NCI-H82 treated with DMSO at 0.1 percent for 48 hours (cell line): ENCODE measurements around the gene PLEKHM3.

Experiments used
- DNase-seq: peaks from one replicate; lab custom pipeline; 2025; ENCODE audit not compliant: unreplicated experiment; lab: John Stamatoyannopoulos, UW

Gene PLEKHM3

DNA sequence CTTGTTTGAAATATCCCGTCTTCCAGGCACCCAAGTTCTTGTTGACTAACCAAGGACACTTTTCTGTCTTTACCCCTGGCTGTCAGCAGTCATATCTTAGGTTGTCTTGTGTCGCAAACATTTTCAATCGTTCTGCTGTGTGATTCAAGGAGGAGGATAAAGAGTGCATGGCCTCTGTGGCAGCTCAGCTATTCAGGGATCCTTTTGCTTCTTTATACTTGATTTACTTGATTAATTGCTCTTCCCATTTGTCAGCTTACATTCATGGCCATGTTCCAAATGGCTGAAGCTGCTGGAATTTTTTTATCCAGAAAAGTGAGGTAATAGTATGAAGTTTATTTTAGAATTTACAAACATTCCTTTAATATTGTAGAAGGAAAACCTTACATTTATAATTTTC is 158.3 kb downstream of the PLEKHM3 start:
- DNase-seq = no peak

GRCh38 chr2:207865210-207865609 is 160.1 kb downstream of the PLEKHM3 start:
- DNase-seq = no peak

DNA sequence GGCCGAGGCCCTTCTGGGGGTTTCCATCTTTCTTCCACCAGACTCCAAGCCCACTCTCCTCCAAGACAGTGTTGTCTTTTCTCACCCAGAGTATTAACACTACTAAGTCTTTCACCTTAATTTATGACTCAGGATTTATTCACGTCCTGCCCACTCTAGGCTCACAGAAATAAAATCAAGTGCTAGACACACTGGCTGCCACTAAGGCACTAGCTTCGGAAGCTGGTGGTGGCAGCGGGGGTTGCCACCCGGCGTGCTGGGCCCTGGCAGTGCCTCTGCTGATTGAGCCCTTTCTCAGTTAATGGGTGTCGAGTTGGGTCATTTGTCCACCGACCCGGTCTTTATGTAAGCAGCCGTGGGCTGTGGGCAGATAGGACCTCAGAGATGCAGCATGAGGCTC is 162.0 kb downstream of the PLEKHM3 start:
- DNase-seq = no peak

- no peak for DNase-seq
These were observed 163.5 kb downstream of the PLEKHM3 start for GRCh38 chr2:207861789-207862188.

- no peak for DNase-seq
These were observed 164.6 kb downstream of the PLEKHM3 start for GRCh38 chr2:207860685-207861084.

DNA sequence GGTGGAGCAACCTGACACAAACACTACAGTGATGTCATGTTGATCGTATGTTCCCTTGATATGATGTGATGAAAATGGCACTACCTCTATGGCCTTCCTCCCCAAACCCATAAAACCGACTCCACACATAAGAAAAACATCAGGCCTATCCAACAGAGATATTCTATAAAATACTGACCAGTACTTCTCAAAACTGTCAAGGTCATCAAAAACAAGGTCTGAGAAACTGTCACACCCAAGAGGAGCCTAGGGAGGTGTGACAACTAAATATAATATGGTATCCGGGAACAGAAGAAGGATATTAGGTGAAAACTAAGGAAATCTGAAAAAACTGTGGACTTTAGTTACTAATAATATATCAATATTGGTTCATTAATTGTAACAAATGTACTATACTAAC is 169.7 kb downstream of the PLEKHM3 start:
- DNase-seq = no peak

DNA sequence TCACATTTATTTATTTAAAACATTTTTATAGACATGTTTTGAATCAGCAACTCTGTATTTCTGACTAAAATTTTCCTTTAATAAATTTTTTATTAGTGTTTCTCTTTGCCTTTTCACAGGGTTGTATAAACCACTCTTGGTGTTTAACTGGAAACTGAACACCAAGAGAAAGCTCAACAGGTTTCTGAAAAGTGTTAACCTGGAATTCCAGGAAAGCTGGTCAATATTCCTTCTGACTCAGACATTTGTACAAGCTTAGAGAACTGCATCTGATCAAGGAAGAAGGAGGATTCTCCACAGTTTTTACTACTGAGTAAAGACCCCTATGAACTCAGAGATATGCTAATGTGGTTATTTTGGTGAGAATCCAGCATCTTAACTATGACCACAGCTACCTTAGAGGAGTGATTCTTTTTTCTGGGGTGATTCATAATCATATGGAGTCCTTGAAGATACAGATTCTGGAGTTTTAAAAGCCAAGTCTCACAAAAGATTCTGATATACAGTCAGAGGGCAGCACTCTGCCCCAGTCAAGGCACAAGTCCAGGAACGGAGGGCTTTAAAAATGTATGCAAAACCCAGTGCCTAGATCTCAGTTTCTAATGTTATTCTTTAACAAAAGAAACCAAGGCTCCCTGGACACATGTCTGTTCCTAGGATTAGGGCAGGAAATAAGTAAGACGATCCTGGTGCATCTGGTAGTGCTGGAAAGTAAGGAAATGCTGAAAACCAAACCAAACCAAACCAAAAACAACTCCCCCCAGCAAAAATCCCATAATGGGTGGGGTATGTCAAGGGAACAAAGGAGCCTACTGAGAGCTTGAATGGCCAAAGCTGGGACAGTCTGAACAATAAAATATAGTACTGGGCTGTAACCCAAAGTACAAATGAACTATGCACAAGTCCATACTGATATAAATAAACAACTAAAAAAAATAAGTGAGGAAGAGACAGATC is 170.6 kb downstream of the PLEKHM3 start:
- no peak for DNase-seq

DNA sequence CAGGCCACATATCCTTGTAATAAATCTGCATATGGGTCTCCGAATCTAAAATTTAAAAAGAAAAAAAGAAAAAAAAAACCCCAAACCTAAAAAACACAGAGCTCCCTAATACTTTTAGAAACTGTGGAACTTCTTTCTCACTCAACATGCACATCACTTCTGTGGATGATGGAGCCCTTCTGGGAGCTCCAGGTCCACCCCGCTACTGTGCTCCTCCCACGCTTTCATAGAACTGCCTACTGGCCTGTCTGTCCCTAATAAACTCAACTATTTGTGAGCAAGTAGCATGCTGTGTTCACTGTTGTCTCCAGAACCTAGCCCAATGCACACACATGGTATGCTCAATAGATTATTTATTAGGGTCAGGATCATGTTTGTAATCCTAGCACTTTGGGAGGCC is 172.5 kb downstream of the PLEKHM3 start:
- DNase-seq = no peak

DNA sequence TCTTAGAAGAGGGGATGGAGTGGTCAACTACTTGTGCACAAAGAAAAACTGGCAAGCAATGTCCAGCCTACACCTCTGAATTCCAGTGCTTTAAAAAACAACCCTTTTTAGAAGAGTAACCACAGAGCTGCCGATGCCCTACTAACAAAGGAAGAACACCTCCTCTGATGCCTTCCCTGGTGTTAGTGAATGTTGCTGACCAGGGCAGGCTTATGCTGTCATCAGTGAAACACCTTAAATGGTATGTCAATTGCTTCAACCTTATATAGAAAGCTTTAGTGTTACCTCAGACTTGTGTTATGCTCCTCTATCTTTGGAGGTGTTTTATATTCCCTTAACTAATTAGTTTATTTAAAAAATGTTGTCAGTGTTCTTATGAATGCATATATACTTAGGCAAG is 175.9 kb downstream of the PLEKHM3 start:
- no peak for DNase-seq

- no peak for DNase-seq
These were observed 176.8 kb downstream of the PLEKHM3 start for GRCh38 chr2:207848545-207848928.

DNA sequence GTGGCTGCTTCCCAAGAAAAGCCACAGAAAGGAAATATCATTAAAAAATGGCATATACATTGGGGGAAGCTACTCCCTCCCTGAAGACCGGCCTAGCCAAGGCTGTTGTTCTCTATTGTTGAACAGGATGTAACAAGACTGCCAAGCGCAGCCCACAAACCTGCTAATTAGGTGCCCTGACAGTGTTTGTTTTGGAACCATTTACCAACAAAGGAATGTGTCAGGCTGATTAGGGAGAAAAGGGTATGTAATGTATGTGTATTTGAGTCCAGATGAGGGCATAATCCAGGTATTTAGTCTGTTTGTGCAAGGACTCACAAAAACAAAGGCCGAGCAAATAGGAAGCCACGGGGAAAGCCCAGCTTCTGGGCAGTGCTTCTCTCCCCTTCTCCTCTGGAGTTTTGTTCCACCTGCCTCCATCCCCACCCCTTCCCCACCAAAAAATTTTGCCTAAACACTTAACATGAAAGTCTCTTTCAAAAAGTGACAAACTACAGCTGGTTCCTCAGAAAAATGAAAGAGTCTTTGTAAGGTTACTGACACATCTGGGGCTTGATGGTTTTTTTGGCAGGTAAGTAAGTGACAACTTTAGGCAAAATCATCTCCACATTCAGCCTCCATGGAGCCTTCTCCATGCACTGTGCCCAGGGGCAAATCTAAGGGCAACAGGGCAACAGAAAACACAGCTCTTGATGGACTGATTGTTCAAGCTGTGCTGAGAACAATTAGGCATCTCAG is 177.4 kb downstream of the PLEKHM3 start:
- DNase-seq = no peak

- DNase-seq = no peak
These were observed 178.1 kb downstream of the PLEKHM3 start for GRCh38 chr2:207847098-207847806.

DNA sequence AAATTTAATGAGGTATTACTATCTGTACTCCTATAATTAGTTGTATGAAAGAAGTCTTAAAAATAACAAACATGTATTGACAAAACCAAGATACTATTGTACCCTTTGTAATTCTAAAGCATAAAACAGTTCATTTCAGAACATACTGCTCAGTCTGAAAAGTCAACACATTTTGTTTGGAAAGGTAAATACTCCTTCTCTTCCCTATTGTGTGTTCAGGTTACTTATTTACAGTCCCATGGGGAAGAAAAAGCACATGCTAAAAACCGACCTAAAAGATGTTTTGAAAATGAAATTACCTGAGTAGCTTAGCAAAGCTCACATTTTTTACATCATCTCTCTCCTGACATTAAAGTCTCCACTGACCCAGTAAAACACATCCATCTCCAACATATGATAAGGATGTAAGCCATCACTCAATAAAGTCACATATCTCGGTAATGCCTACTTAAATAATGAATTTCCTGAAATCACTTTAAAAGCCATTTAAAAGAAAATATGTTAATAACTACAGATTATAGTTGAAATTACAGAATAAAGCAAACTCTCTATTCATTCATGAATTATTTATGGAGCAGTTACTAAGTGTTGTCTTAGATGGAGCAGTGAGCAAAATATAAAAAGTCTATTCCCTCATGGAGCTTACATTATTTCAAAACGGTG is 180.0 kb downstream of the PLEKHM3 start:
- no peak for DNase-seq

GRCh38 chr2:207844648-207845047 is 180.7 kb downstream of the PLEKHM3 start:
- DNase-seq = no peak

GRCh38 chr2:207840101-207840500 is 185.2 kb downstream of the PLEKHM3 start:
- DNase-seq = no peak

- DNase-seq = no peak
These were observed 185.8 kb downstream of the PLEKHM3 start for GRCh38 chr2:207839575-207839974.

DNA sequence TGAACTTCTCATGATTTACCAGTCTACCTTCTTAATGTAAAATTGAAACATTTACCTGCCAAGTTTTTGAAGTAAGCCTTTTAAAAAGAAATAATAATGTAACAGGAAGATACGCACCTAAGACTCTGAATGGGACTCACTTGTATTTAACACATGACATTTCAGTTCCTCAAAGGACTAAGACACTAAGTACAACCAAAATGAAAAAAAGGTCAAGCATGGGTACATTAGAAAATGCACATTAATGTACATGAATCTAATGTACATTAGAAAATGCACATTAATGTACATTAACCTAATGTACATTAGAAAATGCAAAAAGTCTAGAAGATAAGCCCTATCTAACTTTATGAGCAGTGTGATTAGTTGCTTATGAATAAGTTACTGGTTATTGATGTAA is 186.3 kb downstream of the PLEKHM3 start:
- no peak for DNase-seq

- DNase-seq = no peak
These were observed 188.7 kb downstream of the PLEKHM3 start for GRCh38 chr2:207836521-207837133.

DNA sequence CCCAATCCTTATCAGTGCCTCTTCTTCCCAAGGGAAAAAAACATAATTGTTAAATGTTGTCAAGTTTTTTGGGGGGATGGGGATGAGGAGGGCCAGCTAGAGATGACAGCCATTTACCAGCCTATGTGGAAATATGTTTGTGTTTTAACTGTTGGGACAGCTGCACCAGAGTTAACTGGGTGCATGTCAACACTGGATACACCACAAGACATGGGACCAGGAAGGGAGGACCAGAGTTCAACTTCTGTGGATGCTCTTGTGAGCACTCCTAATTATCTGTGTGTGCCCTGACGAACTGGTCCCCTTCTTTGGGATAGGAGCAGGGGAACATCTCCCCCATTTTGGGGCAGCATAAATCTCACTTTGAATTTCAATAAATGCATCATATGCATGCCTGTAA is 189.5 kb downstream of the PLEKHM3 start:
- no peak for DNase-seq

GRCh38 chr2:207833251-207833751 is 192.0 kb downstream of the PLEKHM3 start:
- no peak for DNase-seq
